Neuronal stem cell (in vitro differentiated cells): Measurements from ENCODE around the gene CNN3.

Experiments
- DNase-seq: peaks from one replicate; pipeline ENCODE4 v3.0.0-alpha.2; 2013; ENCODE audit warnings: low spot score
- H2AFZ ChIP-seq: one replicate; pipeline ENCODE4 v1.6.1; 2013; ENCODE audit warnings: mild to moderate bottlenecking, low read length, inconsistent platforms
- H2AK5ac ChIP-seq: 2 replicates; pipeline ENCODE4 v1.6.1; 2013; ENCODE audit warnings: low read depth, mild to moderate bottlenecking, inconsistent platforms, low read length, moderate library complexity, mixed read lengths
- H2BK120ac ChIP-seq: 2 replicates; pipeline ENCODE4 v1.6.1; 2013; ENCODE audit warnings: low read depth, mild to moderate bottlenecking, inconsistent platforms, low read length, moderate library complexity, mixed read lengths
- H2BK12ac ChIP-seq: one replicate; pipeline ENCODE4 v1.6.1; 2013; ENCODE audit warnings: low read length, inconsistent platforms
- H2BK15ac ChIP-seq: 2 replicates; pipeline ENCODE4 v1.6.1; 2013; ENCODE audit warnings: mild to moderate bottlenecking, low read length, inconsistent platforms, mixed read lengths
- H2BK5ac ChIP-seq: one replicate; pipeline ENCODE4 v1.6.1; 2013; ENCODE audit warnings: inconsistent platforms, mild to moderate bottlenecking, low read length, moderate library complexity
- H3K14ac ChIP-seq: one replicate; pipeline ENCODE4 v1.6.1; 2013; ENCODE audit warnings: low read length, inconsistent platforms
- H3K18ac ChIP-seq: 2 replicates; pipeline ENCODE4 v1.6.1; 2013; ENCODE audit warnings: low read length, inconsistent platforms
- H3K23ac ChIP-seq: 2 replicates; pipeline ENCODE4 v1.6.1; 2013; ENCODE audit warnings: low read depth, mild to moderate bottlenecking, mixed read lengths, low read length, inconsistent platforms; ENCODE audit not compliant: poor library complexity
- H3K27ac ChIP-seq: replicated peaks from 3 replicates; pipeline ENCODE4 v1.5.1; 2013; ENCODE audit warnings: low read length, inconsistent platforms
- H3K27me3 ChIP-seq, 3 experiments: 2 replicates each; pipeline ENCODE4 v1.6.1; 2013; ENCODE audit warnings: low read length in 3 of 3, mild to moderate bottlenecking in 2 of 3, inconsistent platforms in 1 of 3, low read depth in 1 of 3, mixed read lengths in 1 of 3, moderate library complexity in 1 of 3; ENCODE audit not compliant: control insufficient read depth in 3 of 3, insufficient read depth in 3 of 3
- H3K36me3 ChIP-seq, 2 donors: replicated peaks in 1 of 2; 2 replicates each; pipeline ENCODE4 v1.6.1; 2013; ENCODE audit warnings: low read length in 2 of 2; ENCODE audit not compliant: control insufficient read depth in 2 of 2, insufficient read depth in 2 of 2
- H3K4ac ChIP-seq: 2 replicates; pipeline ENCODE4 v1.6.1; 2013; ENCODE audit warnings: inconsistent platforms, mild to moderate bottlenecking, low read length, moderate library complexity
- H3K4me1 ChIP-seq, 2 donors: 1 replicate in 1 of 2; 2 replicates in 1 of 2; pipeline ENCODE4 v1.6.1; 2013; ENCODE audit warnings: low read length in 2 of 2, low read depth in 1 of 2; ENCODE audit not compliant: control insufficient read depth in 2 of 2, insufficient read depth in 1 of 2
- H3K4me2 ChIP-seq: one replicate; pipeline ENCODE4 v1.6.1; 2013; ENCODE audit warnings: mild to moderate bottlenecking, low read length, inconsistent platforms; ENCODE audit not compliant: insufficient read depth, poor library complexity, severe bottlenecking
- H3K4me3 ChIP-seq, 2 donors: 2 replicates each; pipeline ENCODE4 v1.5.1; 2013; ENCODE audit warnings: low read length in 2 of 2, mild to moderate bottlenecking in 2 of 2, inconsistent platforms in 1 of 2, moderate library complexity in 1 of 2
- H3K79me1 ChIP-seq: one replicate; pipeline ENCODE4 v1.6.1; 2013; ENCODE audit warnings: low read depth, mild to moderate bottlenecking, inconsistent platforms, low read length, moderate library complexity
- H3K9ac ChIP-seq: one replicate; pipeline ENCODE4 v1.6.1; 2013; ENCODE audit warnings: mild to moderate bottlenecking, low read depth, low read length, inconsistent platforms; ENCODE audit not compliant: poor library complexity
- H3K9me3 ChIP-seq, 2 donors: replicated peaks in 1 of 2; 2 replicates each; pipeline versions ENCODE3 to v1.6.1; 2013; ENCODE audit warnings: low read length in 2 of 2, mild to moderate bottlenecking in 2 of 2, inconsistent platforms in 1 of 2, low read depth in 1 of 2, mixed read lengths in 1 of 2, moderate library complexity in 1 of 2; ENCODE audit not compliant: control insufficient read depth in 2 of 2, insufficient read depth in 1 of 2
- H4K8ac ChIP-seq: one replicate; pipeline ENCODE4 v1.6.1; 2013; ENCODE audit warnings: low read depth, mild to moderate bottlenecking, inconsistent platforms, low read length, moderate library complexity
- H4K91ac ChIP-seq: one replicate; pipeline ENCODE4 v1.6.1; 2013; ENCODE audit warnings: low read length, low read depth, mild to moderate bottlenecking, inconsistent platforms; ENCODE audit not compliant: poor library complexity
- WGBS, 2 donors: extraction: QIAGEN DNeasy Blood & Tissue Kit; methylation state at CpG; one replicate each; pipeline ENCODE4 v1.1.7; 2013; ENCODE audit warnings: missing lambda C conversion rate in 2 of 2, mixed read lengths in 1 of 2; ENCODE audit not compliant: insufficient read length in 2 of 2, insufficient replicate concordance in 1 of 2; ENCODE audit errors: extremely low coverage in 2 of 2; 5-methylcytosine and 5-hydroxymethylcytosine counted together

CNN3 gene

DNA sequence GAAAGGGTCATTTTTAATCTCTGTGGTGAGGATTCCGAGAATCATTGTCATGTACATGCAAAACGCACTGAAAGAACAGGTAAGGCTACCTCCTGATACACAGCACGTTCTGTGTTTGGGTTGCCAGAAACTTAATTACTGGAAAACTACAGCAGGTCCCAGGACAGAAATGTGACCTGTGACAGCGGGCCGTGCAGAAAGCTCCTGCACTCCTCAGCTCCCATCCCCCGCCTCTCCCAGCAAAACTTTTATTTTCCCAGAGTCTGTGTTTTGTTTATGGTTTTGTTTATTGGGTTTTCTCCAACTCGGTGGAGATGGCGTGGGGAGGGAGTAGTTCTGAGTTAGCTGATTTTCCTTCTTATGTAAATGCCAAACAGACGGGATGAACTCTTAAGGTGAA is 62.1 kb downstream of the CNN3 start:
- peaks cover 22 to 43% of the 10 kb centered on the region in 2 donors for H3K4me1 ChIP-seq

DNA sequence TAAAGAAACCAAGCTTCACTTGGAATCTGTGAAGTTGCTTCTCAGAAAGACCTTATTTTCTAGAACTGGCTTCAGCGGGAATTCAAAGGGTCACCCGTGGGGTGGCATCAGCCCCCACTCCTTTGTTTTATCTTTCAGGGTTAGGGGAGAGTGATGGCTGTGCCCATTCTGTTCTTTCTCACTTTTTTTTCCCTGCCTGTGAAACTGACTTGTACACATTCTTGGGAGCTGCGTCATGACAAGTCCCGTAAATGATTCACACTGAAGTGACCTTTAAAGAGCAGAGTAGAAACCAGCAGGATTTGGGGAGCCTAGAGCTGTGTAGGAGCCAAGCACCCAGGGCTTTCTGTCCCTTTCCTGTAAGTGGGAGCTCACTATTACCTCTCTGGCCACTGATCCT is 63.0 kb downstream of the CNN3 start:
- Histone ChIP-seq H3K9me3 (no peaks in the 10 kb centered on the region), H3K27me3 (no peaks in the 10 kb centered on the region), H3K4me1 (peaks cover 28 to 43% of the 10 kb centered on the region in 2 donors), H2AFZ (peak overlapping the region; percentile 42), H3K4me2 (no peak overlapping the region), H3K14ac (no peak overlapping the region), H4K8ac (no peak overlapping the region), H3K23ac (no peak overlapping the region), H2BK5ac (no peak overlapping the region), H2AK5ac (no peak overlapping the region), H2BK120ac (no peak overlapping the region), H3K79me1 (no peaks in the 10 kb centered on the region), H3K4me3 (no peak overlapping the region), H2BK15ac (no peak overlapping the region), H3K18ac (no peak overlapping the region), H3K36me3 (no peaks in the 10 kb centered on the region), H2BK12ac (no peak overlapping the region), H4K91ac (no peak overlapping the region), H3K27ac (peak overlapping the region; percentile 54), H3K9ac (no peak overlapping the region), H3K4ac (no peak overlapping the region)
- WGBS, 2 donors: no CpG with 5 or more reads among the region's 4 CpGs
- no peak for DNase-seq

More for the DNA sequence above, 62.1 kb downstream of the CNN3 start:
- H2BK5ac ChIP-seq: no peak overlapping the region
- DNase-seq: no peak
- H3K27ac ChIP-seq: peak overlapping the region; percentile 26
- no peak overlapping the region for H2BK15ac ChIP-seq
- H3K9me3 ChIP-seq: no peaks in the 10 kb centered on the region
- no peak overlapping the region for H3K4me2 ChIP-seq
- peak overlapping the region; percentile 64 for H2AFZ ChIP-seq
- H3K18ac ChIP-seq: no peak overlapping the region
- H2BK120ac ChIP-seq: no peak overlapping the region
- H2AK5ac ChIP-seq: no peak overlapping the region
- no peak overlapping the region for H2BK12ac ChIP-seq
- H3K4me3 ChIP-seq: no peak overlapping the region
- no peaks in the 10 kb centered on the region for H3K79me1 ChIP-seq
- WGBS, 2 donors: no CpG with 5 or more reads among the region's 9 CpGs
- H3K36me3 ChIP-seq: no peaks in the 10 kb centered on the region
- no peaks in the 10 kb centered on the region for H3K27me3 ChIP-seq
- H3K14ac ChIP-seq: no peak overlapping the region
- no peak overlapping the region for H4K8ac ChIP-seq
- H4K91ac ChIP-seq: no peak overlapping the region
- H3K23ac ChIP-seq: no peak overlapping the region
- H3K4ac ChIP-seq: no peak overlapping the region
- H3K9ac ChIP-seq: no peak overlapping the region

DNA sequence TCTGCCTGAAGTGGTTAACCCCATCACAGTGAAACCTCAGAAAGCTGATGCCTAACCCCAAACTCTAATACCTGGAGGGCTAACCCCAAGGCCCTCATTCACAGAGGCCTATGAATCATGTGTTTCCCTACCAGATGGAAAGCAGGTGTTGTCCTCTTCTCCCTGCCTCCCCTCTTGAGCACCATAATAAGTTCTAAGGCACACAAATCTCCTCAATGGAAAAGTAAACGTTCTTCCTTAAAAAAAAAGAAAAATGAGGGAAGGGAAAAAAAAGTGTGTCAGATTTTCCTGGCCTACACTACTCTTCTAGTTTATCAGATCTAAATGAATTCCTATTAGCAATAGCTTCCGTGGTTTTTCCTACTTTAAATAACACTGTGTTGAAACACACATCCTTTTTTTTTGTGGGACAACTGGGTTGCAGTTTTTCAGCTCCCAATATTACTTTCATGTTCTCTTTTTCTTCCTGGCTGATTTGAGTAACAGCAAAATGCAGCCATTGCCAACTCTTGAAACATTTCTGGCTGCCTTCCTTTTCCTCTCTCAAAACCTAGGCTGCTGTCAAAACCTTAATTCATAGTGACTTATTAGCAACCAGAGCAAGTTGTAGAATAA is 63.5 kb downstream of the CNN3 start:
- no peaks in the 10 kb centered on the region for H3K27me3 ChIP-seq
- H3K18ac ChIP-seq: no peak overlapping the region
- no peaks in the 10 kb centered on the region for H3K36me3 ChIP-seq
- no peak overlapping the region for H3K9ac ChIP-seq
- H3K79me1 ChIP-seq: no peaks in the 10 kb centered on the region
- H3K4me1 ChIP-seq: peaks cover 27 to 43% of the 10 kb centered on the region in 2 donors
- no peak overlapping the region for H3K14ac ChIP-seq
- no peak overlapping the region for H4K8ac ChIP-seq
- peak overlapping the region; percentile 42 for H2AFZ ChIP-seq
- no peak overlapping the region for H2BK12ac ChIP-seq
- H2AK5ac ChIP-seq: no peak overlapping the region
- H2BK120ac ChIP-seq: no peak overlapping the region
- H2BK15ac ChIP-seq: no peak overlapping the region
- H4K91ac ChIP-seq: no peak overlapping the region
- H3K4me2 ChIP-seq: no peak overlapping the region
- H2BK5ac ChIP-seq: no peak overlapping the region
- no CpG with 5 or more reads among the region's 2 CpGs for WGBS, 2 donors
- no peak overlapping the region for H3K23ac ChIP-seq
- H3K4me3 ChIP-seq: no peak overlapping the region
- H3K4ac ChIP-seq: no peak overlapping the region
- no peak for DNase-seq
- H3K9me3 ChIP-seq: no peaks in the 10 kb centered on the region
- peak overlapping the region; percentile 54 for H3K27ac ChIP-seq

DNA sequence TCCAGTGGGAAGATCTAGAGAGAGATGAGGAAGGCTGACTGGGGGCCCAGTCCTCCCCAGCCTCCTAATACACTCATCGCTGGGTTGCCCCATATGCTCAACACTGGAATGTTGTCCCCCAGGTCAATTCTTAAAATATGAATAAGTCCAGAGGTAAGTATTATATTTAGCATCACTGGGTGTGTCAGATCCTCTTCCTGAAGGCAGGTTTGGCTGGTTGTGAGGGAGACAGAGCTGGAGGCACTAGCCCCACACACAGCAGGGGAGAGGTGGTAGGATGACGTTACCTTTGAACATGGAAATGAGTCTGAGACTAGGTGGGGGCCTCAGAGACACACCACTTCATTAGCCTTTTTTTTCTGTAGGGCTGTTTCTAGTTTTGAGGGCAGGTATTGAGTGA is 64.2 kb downstream of the CNN3 start:
- no peak overlapping the region for H2BK15ac ChIP-seq
- H3K18ac ChIP-seq: no peak overlapping the region
- WGBS, 2 donors: no CpG with 5 or more reads among the region's 2 CpGs
- no peak overlapping the region for H3K23ac ChIP-seq
- no peaks in the 10 kb centered on the region for H3K36me3 ChIP-seq
- peaks cover 27 to 43% of the 10 kb centered on the region in 2 donors for H3K4me1 ChIP-seq
- H3K14ac ChIP-seq: no peak overlapping the region
- no peak overlapping the region for H2AFZ ChIP-seq
- no peak overlapping the region for H4K91ac ChIP-seq
- H4K8ac ChIP-seq: no peak overlapping the region
- H2BK120ac ChIP-seq: no peak overlapping the region
- H3K4me3 ChIP-seq: no peak overlapping the region
- no peak overlapping the region for H3K4me2 ChIP-seq
- H3K27me3 ChIP-seq: no peaks in the 10 kb centered on the region
- H3K9me3 ChIP-seq: no peaks in the 10 kb centered on the region
- H3K9ac ChIP-seq: no peak overlapping the region
- H3K79me1 ChIP-seq: no peaks in the 10 kb centered on the region
- H3K4ac ChIP-seq: no peak overlapping the region
- no peak overlapping the region for H2BK12ac ChIP-seq
- no peak overlapping the region for H2AK5ac ChIP-seq
- no peak overlapping the region for H3K27ac ChIP-seq
- no peak overlapping the region for H2BK5ac ChIP-seq
- DNase-seq: no peak
